ENCODE results near the gene DENND1A. TPM values are rescaled to one million over a fixed set of nuclear protein-coding genes. Genes with fewer than 3 reads are reported as not detected.
"Not testable (repeated sequence)": the region's sequence is repeated elsewhere in the genome, so short reads cannot be mapped to it uniquely, and the experiment has no call there.

The DENND1A gene
- total RNA-seq, 4 donors from 2014 or later, result 19.2 to 26.9 (median 24.0) TPM

DNA sequence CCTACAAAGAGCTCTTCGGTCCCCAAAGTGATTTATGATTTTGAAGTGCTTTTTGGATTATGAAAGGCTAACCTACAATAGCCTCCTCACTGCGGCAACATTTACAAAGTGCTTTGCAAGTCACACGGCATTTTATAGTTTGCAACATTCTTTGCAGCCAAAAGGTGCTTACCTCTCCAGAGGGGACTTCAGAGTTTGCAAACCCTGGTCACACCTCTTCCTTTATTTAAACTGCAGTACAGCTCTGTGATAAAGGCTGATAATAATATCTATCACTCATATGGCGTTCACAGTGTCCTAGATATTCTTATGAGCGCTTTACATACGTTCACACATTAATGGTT is 594.0 kb downstream of the DENND1A start:
- no peaks in the 10 kb centered on the region for H3K9me3 ChIP-seq
- TF ChIP-seq POLR2AphosphoS5 (IDR thresholded peaks at IDR 0.05), result no peak
- H3K4me3 ChIP-seq, result no peak overlapping the region
- intact Hi-C loops (cut with DNase I), result no loop called here
- no peaks in the 10 kb centered on the region for H3K27me3 ChIP-seq
- H3K27ac ChIP-seq (replicated peaks in 1 of 4), result no peak overlapping the region
- no peak for DNase-seq (ENCODE audit: extremely low spot score)
- peaks cover 16 to 35% (median 27%) of the 10 kb centered on the region in 4 donors for H3K4me1 ChIP-seq
- WGBS, result 65% methylated on average over 6 of the region's 6 CpGs
- no peaks in the 10 kb centered on the region for H3K36me3 ChIP-seq

DNA sequence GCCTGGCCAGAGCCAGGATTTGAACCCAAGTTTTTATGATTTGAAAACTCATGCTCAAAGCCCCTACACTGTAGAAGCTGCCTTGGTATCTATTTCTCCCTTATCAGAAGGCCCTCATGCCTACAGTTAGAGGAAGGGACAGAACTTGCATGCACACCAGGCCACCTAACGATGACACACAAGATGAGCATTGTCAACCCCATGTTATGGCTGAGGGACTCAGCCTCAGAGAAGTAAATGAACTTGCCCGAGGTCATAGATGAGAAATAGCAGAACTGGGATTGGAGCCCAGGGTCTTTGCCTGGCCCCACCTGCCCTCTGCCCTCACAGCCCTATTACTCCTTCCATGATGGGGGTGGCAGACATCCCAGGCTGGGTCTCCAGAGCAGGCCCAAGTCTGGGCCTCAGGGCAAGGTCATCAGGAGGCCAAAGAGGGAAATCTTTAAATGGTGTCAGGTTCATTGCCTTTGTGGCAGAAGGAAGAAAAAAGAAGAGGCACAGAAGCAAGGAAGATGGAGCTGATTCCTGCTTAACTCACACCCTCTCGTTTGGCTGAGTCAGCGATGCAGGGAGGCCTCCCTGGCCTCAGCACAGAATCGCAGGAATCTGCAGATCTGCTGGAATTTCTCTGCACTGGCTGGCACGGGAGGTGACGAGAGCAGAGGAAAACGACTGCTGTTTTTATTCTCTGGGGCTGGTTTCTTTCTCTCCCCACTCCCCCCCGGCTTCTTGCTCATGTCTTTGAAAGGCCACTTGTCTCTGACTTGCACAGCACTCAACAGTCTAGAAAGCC is 594.5 kb downstream of the DENND1A start:
- peaks cover 14 to 32% (median 25%) of the 10 kb centered on the region in 4 donors for H3K4me1 ChIP-seq
- H3K36me3 ChIP-seq, result no peaks in the 10 kb centered on the region
- H3K4me3 ChIP-seq, result no peak overlapping the region
- no peak for DNase-seq (ENCODE audit: extremely low spot score)
- no peaks in the 10 kb centered on the region for H3K9me3 ChIP-seq
- intact Hi-C loops (cut with DNase I), result no loop called here
- 28% methylated on average over 9 of the region's 9 CpGs for WGBS
- H3K27me3 ChIP-seq, result no peaks in the 10 kb centered on the region
- H3K27ac ChIP-seq (replicated peaks in 1 of 4), result no peak overlapping the region
- no peak for TF ChIP-seq POLR2A (IDR thresholded peaks at IDR 0.05; ENCODE audit: low read depth)
- TF ChIP-seq POLR2AphosphoS5 (IDR thresholded peaks at IDR 0.05), result no peak
- no peak for TF ChIP-seq EP300 (IDR thresholded peaks at IDR 0.05)
- TF ChIP-seq, protein P1, sequence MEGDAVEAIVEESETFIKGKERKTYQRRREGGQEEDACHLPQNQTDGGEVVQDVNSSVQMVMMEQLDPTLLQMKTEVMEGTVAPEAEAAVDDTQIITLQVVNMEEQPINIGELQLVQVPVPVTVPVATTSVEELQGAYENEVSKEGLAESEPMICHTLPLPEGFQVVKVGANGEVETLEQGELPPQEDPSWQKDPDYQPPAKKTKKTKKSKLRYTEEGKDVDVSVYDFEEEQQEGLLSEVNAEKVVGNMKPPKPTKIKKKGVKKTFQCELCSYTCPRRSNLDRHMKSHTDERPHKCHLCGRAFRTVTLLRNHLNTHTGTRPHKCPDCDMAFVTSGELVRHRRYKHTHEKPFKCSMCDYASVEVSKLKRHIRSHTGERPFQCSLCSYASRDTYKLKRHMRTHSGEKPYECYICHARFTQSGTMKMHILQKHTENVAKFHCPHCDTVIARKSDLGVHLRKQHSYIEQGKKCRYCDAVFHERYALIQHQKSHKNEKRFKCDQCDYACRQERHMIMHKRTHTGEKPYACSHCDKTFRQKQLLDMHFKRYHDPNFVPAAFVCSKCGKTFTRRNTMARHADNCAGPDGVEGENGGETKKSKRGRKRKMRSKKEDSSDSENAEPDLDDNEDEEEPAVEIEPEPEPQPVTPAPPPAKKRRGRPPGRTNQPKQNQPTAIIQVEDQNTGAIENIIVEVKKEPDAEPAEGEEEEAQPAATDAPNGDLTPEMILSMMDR (IDR thresholded peaks at IDR 0.05), result no peak

DNA sequence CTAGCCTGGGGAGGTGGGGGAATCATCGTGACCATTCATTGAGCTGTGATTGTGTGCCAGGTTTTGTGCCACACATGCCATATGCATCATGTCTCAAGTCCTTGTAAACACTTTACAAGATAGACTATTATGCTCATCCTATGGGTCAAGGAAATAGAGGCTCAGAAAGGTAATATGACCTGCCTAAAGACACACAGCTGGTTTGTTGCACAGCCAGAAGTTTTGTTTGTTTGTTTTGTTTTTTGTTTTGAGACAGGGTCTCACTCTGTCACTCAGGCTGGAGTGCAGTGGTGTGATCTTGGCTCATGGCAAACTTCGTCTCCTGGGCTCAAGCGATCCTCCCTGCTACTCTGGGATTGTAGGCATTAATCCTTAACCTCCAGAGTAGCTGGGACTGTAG is 595.3 kb downstream of the DENND1A start:
- no peak for TF ChIP-seq POLR2A (IDR thresholded peaks at IDR 0.05; ENCODE audit: low read depth)
- no peak for TF ChIP-seq EP300 (IDR thresholded peaks at IDR 0.05)
- TF ChIP-seq, protein P1 (IDR thresholded peaks at IDR 0.05), result no peak
- no peak for TF ChIP-seq POLR2AphosphoS5 (IDR thresholded peaks at IDR 0.05)
- Histone ChIP-seq H3K4me3 (no peak overlapping the region), H3K27me3 (no peaks in the 10 kb centered on the region), H3K27ac (replicated peaks in 1 of 4) (no peak overlapping the region), H3K4me1 (peaks cover 9 to 25% (median 17%) of the 10 kb centered on the region in 4 donors), H3K36me3 (no peaks in the 10 kb centered on the region), H3K9me3 (no peaks in the 10 kb centered on the region)
- 94% methylated on average over 3 of the region's 3 CpGs for WGBS
- DNase-seq (ENCODE audit: extremely low spot score), result no peak
- intact Hi-C loops (cut with DNase I), result no loop called here

DNA sequence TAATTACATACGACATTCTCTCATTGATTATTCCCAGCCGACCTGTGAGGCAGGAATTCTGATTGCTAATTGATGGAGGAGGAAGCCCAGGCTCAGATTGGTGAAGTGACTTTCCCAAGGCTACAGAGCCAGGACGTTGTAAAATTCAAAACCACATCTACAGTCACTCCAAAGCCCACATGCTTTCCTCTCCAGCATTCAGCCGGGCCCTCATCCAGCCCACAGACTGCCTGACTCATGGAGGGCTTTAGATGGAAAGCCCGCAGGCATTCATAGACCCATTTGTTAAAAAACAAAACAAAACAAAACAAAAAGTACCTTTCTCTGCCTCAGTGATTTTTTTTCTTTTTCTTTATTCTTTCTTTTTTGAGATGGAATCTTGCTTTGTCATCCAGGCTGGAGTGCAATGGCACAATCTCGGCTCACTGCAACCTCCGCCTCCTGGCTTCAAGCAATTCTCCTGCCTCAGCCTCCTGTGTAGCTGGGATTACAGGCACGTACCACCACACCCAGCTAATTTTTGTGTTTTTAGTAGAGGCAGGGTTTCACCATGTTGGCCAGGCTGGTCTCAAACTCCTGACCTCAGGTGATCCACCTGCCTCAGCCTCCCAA is 596.8 kb downstream of the DENND1A start:
- 72% methylated on average over 8 of the region's 8 CpGs for WGBS
- H3K36me3 ChIP-seq; DNase-seq (ENCODE audit: extremely low spot score); H3K27me3 ChIP-seq; H3K27ac ChIP-seq (replicated peaks in 1 of 4); intact Hi-C loops (cut with DNase I); H3K9me3 ChIP-seq; H3K4me3 ChIP-seq: not testable (repeated sequence)
- H3K4me1 ChIP-seq, result peaks cover 9 to 18% (median 13%) of the 10 kb centered on the region in 4 donors

DNA sequence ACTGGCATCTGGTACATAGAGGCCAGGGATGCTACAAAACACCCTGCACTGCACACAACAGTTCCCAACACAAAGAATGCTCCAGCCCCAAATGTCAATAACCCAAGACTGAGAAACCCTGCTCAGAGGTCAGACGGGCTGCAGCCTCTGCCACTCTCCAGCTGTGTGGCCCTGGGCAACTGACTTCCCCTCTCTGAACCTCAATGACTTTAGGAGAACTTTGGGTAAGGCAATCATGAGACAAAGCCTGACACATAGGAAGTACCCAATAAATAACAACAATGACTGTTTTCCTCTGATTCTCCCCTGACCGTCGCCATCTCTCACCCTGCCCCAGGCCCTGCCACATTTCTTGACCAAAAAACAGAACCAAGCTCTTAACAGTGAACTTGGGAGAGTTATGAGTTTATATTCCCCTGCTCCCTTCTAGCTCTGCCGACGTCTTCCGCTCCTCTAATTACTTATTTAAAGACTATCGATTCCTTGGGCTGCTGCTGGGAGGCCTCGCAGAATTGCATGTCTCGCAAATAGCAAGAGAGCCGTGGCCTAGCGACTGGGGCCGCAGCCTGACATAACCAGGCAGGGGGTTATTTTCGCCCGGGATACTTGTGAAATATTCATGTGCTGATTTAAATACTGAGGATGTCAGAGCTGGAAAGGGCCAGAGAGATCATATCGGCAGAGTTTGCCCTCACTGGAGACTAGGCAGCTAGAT is 598.4 kb downstream of the DENND1A start:
- no peak for DNase-seq (ENCODE audit: extremely low spot score)
- WGBS, result 90% methylated on average over 15 of the region's 15 CpGs

More for the DNA sequence above, 598.4 kb downstream of the DENND1A start:
- Histone ChIP-seq H3K4me3 (no peak overlapping the region), H3K4me1 (peaks cover 9 to 17% (median 15%) of the 10 kb centered on the region in 4 donors), H3K27me3 (no peaks in the 10 kb centered on the region), H3K27ac (replicated peaks in 1 of 4) (no peak overlapping the region), H3K36me3 (no peaks in the 10 kb centered on the region), H3K9me3 (no peaks in the 10 kb centered on the region)
- intact Hi-C loops (cut with DNase I), result no loop called here
- TF ChIP-seq POLR2AphosphoS5 (IDR thresholded peaks at IDR 0.05) (no peak), POLR2A (IDR thresholded peaks at IDR 0.05; ENCODE audit: low read depth) (no peak), EP300 (IDR thresholded peaks at IDR 0.05) (no peak)
- TF ChIP-seq, protein P1 (IDR thresholded peaks at IDR 0.05), result no peak

Small RNAs within 50 kb of the gene (small RNA-seq; reads per million reads assigned to genes)
- gene MIR601 (0 reads per million in 3 donors), gene MIR7150 (0 reads per million in 3 donors)

Other genes starting within 250 kb of the DENND1A start
- not detected for gene LHX2, start 81.6 kb upstream of the DENND1A start, total RNA-seq